GM12878 (cell line): ENCODE results near the gene CHSY3. TPM values are rescaled to one million over a fixed set of nuclear protein-coding genes. Genes with fewer than 3 reads are reported as not detected.

Source experiments
- ATAC-seq: fragments of 200-7000 bp; cut with Tn5 transposase; 3 replicates; pipeline ENCODE4 v1.9.1; 2020; ENCODE audit warnings: mild to moderate bottlenecking, moderate library complexity
- BruUV-seq: library from RNA; stranded (reverse); fragments of 400-500 nt; replicated peaks from 2 replicates; lab custom pipeline; 2021; lab: Mats Ljungman, UMichigan
- CTCF ChIA-PET: fragments of 300-600 bp; sonication (Branson Sonifier 250); formaldehyde crosslinking; extraction: SDS; loops from one replicate; lab custom pipeline; 2021; ENCODE audit warnings: inconsistent platforms; lab: Yijun Ruan, JAX
- POLR2A ChIA-PET: fragments of 350-600 bp; formaldehyde crosslinking; extraction: SDS; loops from one replicate; lab custom pipeline; 2021; ENCODE audit warnings: inconsistent platforms; lab: Charles Lee
- RAD21 ChIA-PET: fragments of 300-600 bp; sonication (Branson Sonifier 250); formaldehyde crosslinking; loops from one replicate; lab custom pipeline; 2023; ENCODE audit warnings: antibody characterized with exemption; ENCODE audit not compliant: unreplicated experiment; lab: Charles Lee
- SMC1A ChIA-PET: fragments of 300-600 bp; sonication (Branson Sonifier 250); formaldehyde crosslinking; loops from one replicate; lab custom pipeline; 2023; ENCODE audit not compliant: unreplicated experiment, uncharacterized antibody; lab: Charles Lee
- DNase-seq: peaks from one replicate; pipeline ENCODE4 v3.0.0-alpha.2; 2011; ENCODE audit warnings: low read depth, low spot score
- FAIRE-seq: peaks from 3 replicates; lab custom pipeline; 2011; peaks lifted over from hg19 to GRCh38; lab: Jason Lieb, UNC
- H2AFZ ChIP-seq: 2 replicates; pipeline ENCODE4 v1.6.0; 2011; ENCODE audit warnings: low read depth, low read length, control low read depth; ENCODE audit not compliant: control insufficient read depth
- H3K27ac ChIP-seq: 2 replicates; pipeline ENCODE4 v1.5.1; 2011; ENCODE audit warnings: control low read depth; ENCODE audit not compliant: control insufficient read depth, insufficient read depth
- H3K27me3 ChIP-seq, 2 experiments: replicated peaks in 1 of 2; 2 replicates each; pipeline versions ENCODE4 v1.6.0 to v1.6.1; 2011; ENCODE audit warnings: low read length in 1 of 2; ENCODE audit not compliant: control insufficient read depth in 2 of 2, insufficient read depth in 2 of 2
- H3K36me3 ChIP-seq, 2 experiments: 2 replicates each; pipeline ENCODE4 v1.5.1; 2011; ENCODE audit warnings: low read length in 1 of 2; ENCODE audit not compliant: control insufficient read depth in 2 of 2, insufficient read depth in 2 of 2
- H3K4me1 ChIP-seq: 2 replicates; pipeline ENCODE4 v1.6.1; 2011; ENCODE audit warnings: mild to moderate bottlenecking, low read length, moderate library complexity, mixed read lengths; ENCODE audit not compliant: control insufficient read depth, insufficient read depth
- H3K4me2 ChIP-seq: 2 replicates; pipeline ENCODE4 v1.6.0; 2011; ENCODE audit warnings: control low read depth; ENCODE audit not compliant: control insufficient read depth, insufficient read depth
- H3K4me3 ChIP-seq: fragments of 200-600 bp; sonication (generic); 2 replicates; pipeline ENCODE4 v1.5.1; 2016
- H3K79me2 ChIP-seq: 2 replicates; pipeline ENCODE4 v1.6.0; 2011; ENCODE audit warnings: low read length; ENCODE audit not compliant: control insufficient read depth, insufficient read depth
- H3K9ac ChIP-seq: 2 replicates; pipeline ENCODE4 v1.8.0; 2011; ENCODE audit warnings: low read length, control low read depth, mixed read lengths; ENCODE audit not compliant: control insufficient read depth, insufficient read depth
- H3K9me3 ChIP-seq: replicated peaks from 3 replicates; pipeline ENCODE4 v1.5.1; 2011; ENCODE audit warnings: mild to moderate bottlenecking, low read length; ENCODE audit not compliant: control insufficient read depth, insufficient read depth
- H4K20me1 ChIP-seq: 2 replicates; pipeline ENCODE4 v1.6.0; 2011; ENCODE audit not compliant: control insufficient read depth, insufficient read depth
- BCL11A ChIP-seq: IDR thresholded peaks from 2 replicates; pipeline ENCODE4 v1.6.1; 2011; ENCODE audit warnings: low read depth, low read length
- E2F4 ChIP-seq: IDR thresholded peaks from 2 replicates; pipeline ENCODE4 v1.6.1; 2012; ENCODE audit warnings: low read depth, low read length, improper control_type of control experiment
- EP300 ChIP-seq, 2 experiments: fragments of 150-350 bp in 1 of 2; IDR thresholded peaks; 2 replicates each; pipeline ENCODE4 v1.6.1; 2011 to 2012; ENCODE audit warnings: low read depth in 2 of 2, low read length in 2 of 2, borderline replicate concordance in 1 of 2, improper control_type of control experiment in 1 of 2, inconsistent platforms in 1 of 2; ENCODE audit not compliant: control insufficient read depth in 1 of 2
- FOXK2 ChIP-seq: fragments of 450-650 bp; IDR thresholded peaks from 2 replicates; pipeline ENCODE4 v1.6.1; 2017; ENCODE audit warnings: mild to moderate bottlenecking, moderate library complexity
- HCFC1 ChIP-seq: fragments of 150-350 bp; IDR thresholded peaks from 2 replicates; pipeline ENCODE4 v1.6.1; 2014; ENCODE audit warnings: low read length
- IKZF2 ChIP-seq, 2 experiments: fragments of 450-650 bp; IDR thresholded peaks; 2 replicates each; pipeline ENCODE4 v1.6.1; 2017; ENCODE audit warnings: mild to moderate bottlenecking in 2 of 2, moderate library complexity in 2 of 2
- KDM1A ChIP-seq: fragments of 200-600 bp; sonication (generic); IDR thresholded peaks from 2 replicates; pipeline ENCODE4 v1.6.1; 2016; ENCODE audit warnings: borderline replicate concordance
- NFYA ChIP-seq: IDR thresholded peaks from 2 replicates; pipeline ENCODE4 v1.6.1; 2011; ENCODE audit warnings: low read depth, mild to moderate bottlenecking, low read length, improper control_type of control experiment, borderline replicate concordance
- RBBP5 ChIP-seq: fragments of 200-600 bp; sonication (generic); conservative IDR thresholded peaks from 2 replicates; pipeline ENCODE4 v1.6.1; 2016
- REST ChIP-seq: IDR thresholded peaks from 2 replicates; pipeline ENCODE4 v1.6.1; 2012; ENCODE audit warnings: mild to moderate bottlenecking, low read depth, low read length
- SIN3A ChIP-seq: IDR thresholded peaks from 2 replicates; pipeline ENCODE4 v1.6.1; 2012; ENCODE audit warnings: low read depth, low read length, improper control_type of control experiment
- STAT3 ChIP-seq: IDR thresholded peaks from 2 replicates; pipeline ENCODE4 v1.6.1; 2011; ENCODE audit warnings: low read depth, low read length, improper control_type of control experiment
- TCF12 ChIP-seq: IDR thresholded peaks from 2 replicates; pipeline ENCODE4 v1.6.1; 2011; ENCODE audit warnings: low read depth, mild to moderate bottlenecking, low read length
- TCF7 ChIP-seq: IDR thresholded peaks from 2 replicates; pipeline ENCODE4 v1.6.1; 2014; ENCODE audit warnings: antibody characterized with exemption, borderline replicate concordance
- WGBS: methylation state at CpG from one replicate; pipeline ENCODE4 v1.1.6; 2016; ENCODE audit warnings: low lambda C conversion rate; ENCODE audit not compliant: insufficient replicate concordance, insufficient coverage; ENCODE audit errors: missing lambda C conversion rate; 5-methylcytosine and 5-hydroxymethylcytosine counted together
- in situ Hi-C: fragments of 300-500 bp; cut with MboI; formaldehyde crosslinking; loops from 9 replicates; pipeline ENCODE4 v1.14.3; 2018; ENCODE audit warnings: mixed read lengths
- intact Hi-C: fragments of 100-400 bp; cut with micrococcal nuclease; formaldehyde crosslinking; loops from one replicate; pipeline ENCODE4 v1.14.2; 2022; ENCODE audit not compliant: unreplicated experiment
- polyA plus RNA-seq, 11 experiments: library from polyadenylated mRNA; depleted of rRNA in 4 of 11; unstranded in 6 of 11; stranded (reverse) in 5 of 11; fragments of >200 nt; fragmentation: Nextera tagmentation in 4 of 11; fragmentation: Illumina TruSeq in 1 of 11; extraction: Ambion mirVana in 4 of 11; extraction: Trizol in 1 of 11; gene quantifications; 1 replicate in 1 of 11; 2 replicates in 10 of 11; pipeline versions ENCODE4 v1.2.1 to v1.2.3, GENCODE V29; 2011 to 2016; ENCODE audit warnings: inconsistent platforms in 2 of 11, missing spikeins in 2 of 11, low read depth in 1 of 11
- total RNA-seq, 4 experiments: library from RNA; depleted of rRNA in 3 of 4; stranded (reverse); fragments of >200 nt in 3 of 4; fragmentation: Illumina TruSeq in 1 of 4; extraction: Trizol in 1 of 4; gene quantifications; 2 replicates each; pipeline versions ENCODE4 v1.2.1 to v1.2.3, GENCODE V29; 2013 to 2021

The CHSY3 gene
- total and polyA plus RNA-seq, 10 of the 15 experiments (the other 5 are each of a cell fraction or from before 2014, with no cell fraction given): not detected

GRCh38 chr5:130002876-130003275 is 98.6 kb downstream of the CHSY3 start:
- Histone ChIP-seq H3K36me3 (no peaks in the 10 kb centered on the region), H3K4me3 (no peak overlapping the region), H3K9me3 (no peaks in the 10 kb centered on the region), H2AFZ (no peak overlapping the region), H3K9ac (no peak overlapping the region), H3K4me1 (no peaks in the 10 kb centered on the region), H3K4me2 (no peak overlapping the region), H4K20me1 (no peaks in the 10 kb centered on the region), H3K27me3 (no peaks in the 10 kb centered on the region), H3K27ac (no peak overlapping the region), H3K79me2 (no peaks in the 10 kb centered on the region)
- CTCF ChIA-PET: no interaction called here
- no peak for TF ChIP-seq SIN3A
- no peak for TF ChIP-seq TCF12
- TF ChIP-seq IKZF2 (IDR thresholded peaks at IDR 0.05): no peak
- no peak for TF ChIP-seq STAT3
- no peak for TF ChIP-seq NFYA
- no peak for TF ChIP-seq RBBP5
- no peak for TF ChIP-seq REST
- TF ChIP-seq EP300 (IDR thresholded peaks at IDR 0.05; ENCODE audit: borderline replicate concordance in 1 of 2, control insufficient read depth in 1 of 2, low read depth in 2 of 2, low read length in 2 of 2): no peak
- no peak for TF ChIP-seq BCL11A
- TF ChIP-seq HCFC1: no peak
- no peak for TF ChIP-seq E2F4
- no peak for TF ChIP-seq KDM1A
- TF ChIP-seq TCF7: no peak
- TF ChIP-seq FOXK2: no peak
- POLR2A ChIA-PET: no interaction called here
- no peak for DNase-seq
- no peak for ATAC-seq
- FAIRE-seq: no peak
- intact Hi-C loops: no loop called here
- RAD21 ChIA-PET: no interaction called here
- in situ Hi-C loops: no loop called here
- no TSS peak for BruUV-seq
- WGBS: 47% methylated on average over 3 of the region's 3 CpGs
- SMC1A ChIA-PET: no interaction called here
